Neural progenitor cell (in vitro differentiated cells): ENCODE results near the gene STAT3. TPM values are rescaled to one million over a fixed set of nuclear protein-coding genes. Genes with fewer than 3 reads are reported as not detected.

Source experiments
- DNase-seq: peaks from one replicate; pipeline ENCODE4 v3.0.0-alpha.2; 2016; ENCODE audit warnings: low spot score
- H2AFZ ChIP-seq: fragments of 200-600 bp; sonication (generic); replicated peaks from 2 replicates; pipeline ENCODE4 v1.6.1; 2016; ENCODE audit warnings: antibody characterized with exemption
- H3F3A ChIP-seq: fragments of 200-600 bp; sonication (generic); 2 replicates; pipeline ENCODE4 v1.6.1; 2016; ENCODE audit warnings: antibody characterized with exemption, low read depth
- H3K27ac ChIP-seq: fragments of 200-600 bp; sonication (generic); 2 replicates; pipeline ENCODE4 v1.5.1; 2016; ENCODE audit warnings: mild to moderate bottlenecking
- H3K27me3 ChIP-seq: fragments of 200-600 bp; sonication (generic); 2 replicates; pipeline ENCODE4 v1.6.1; 2016; ENCODE audit warnings: mild to moderate bottlenecking, moderate library complexity
- H3K36me3 ChIP-seq: fragments of 200-600 bp; sonication (generic); 2 replicates; pipeline ENCODE4 v1.5.1; 2016
- H3K4me1 ChIP-seq: fragments of 200-600 bp; sonication (generic); 2 replicates; pipeline ENCODE4 v1.6.1; 2016; ENCODE audit warnings: mixed run types
- H3K4me2 ChIP-seq: fragments of 200-600 bp; sonication (generic); 2 replicates; pipeline ENCODE4 v1.6.1; 2016
- H3K4me3 ChIP-seq: fragments of 200-600 bp; sonication (generic); 2 replicates; pipeline ENCODE4 v1.5.1; 2016
- H3K79me2 ChIP-seq: fragments of 200-600 bp; sonication (generic); 2 replicates; pipeline ENCODE4 v1.6.1; 2016; ENCODE audit warnings: low read depth
- H3K9ac ChIP-seq: fragments of 200-600 bp; sonication (generic); 2 replicates; pipeline ENCODE4 v1.6.1; 2016
- H3K9me3 ChIP-seq: fragments of 200-600 bp; sonication (generic); 2 replicates; pipeline ENCODE4 v1.5.1; 2016; ENCODE audit warnings: low read depth
- H4K20me1 ChIP-seq: fragments of 200-600 bp; sonication (generic); 2 replicates; pipeline ENCODE4 v1.6.1; 2016; ENCODE audit warnings: low read depth
- H3K27ac Mint-ChIP-seq: 3 replicates; pipeline ENCODE4 v1.8.0; 2021; ENCODE audit warnings: mixed read lengths
- H3K27me3 Mint-ChIP-seq: 2 replicates; pipeline ENCODE4 v1.8.0; 2022; ENCODE audit warnings: low read depth, mild to moderate bottlenecking, inconsistent platforms, moderate library complexity, mixed read lengths; ENCODE audit not compliant: insufficient read depth
- H3K36me3 Mint-ChIP-seq: 3 replicates; pipeline ENCODE4 v1.8.0; 2021; ENCODE audit warnings: mixed read lengths
- H3K4me1 Mint-ChIP-seq: 3 replicates; pipeline ENCODE4 v1.8.0; 2021; ENCODE audit warnings: mixed read lengths
- H3K4me3 Mint-ChIP-seq: 3 replicates; pipeline ENCODE4 v1.8.0; 2021; ENCODE audit warnings: mild to moderate bottlenecking, moderate library complexity, mixed read lengths
- H3K9me3 Mint-ChIP-seq: 3 replicates; pipeline ENCODE4 v1.8.0; 2020; ENCODE audit warnings: mixed read lengths
- CTCF ChIP-seq: fragments of 200-600 bp; sonication (generic); IDR thresholded peaks from 2 replicates; pipeline ENCODE4 v1.5.1; 2017; ENCODE audit warnings: antibody characterized with exemption, mild to moderate bottlenecking
- EZH2 ChIP-seq: fragments of 200-600 bp; sonication (generic); IDR thresholded peaks from 2 replicates; pipeline ENCODE4 v1.6.1; 2017; ENCODE audit warnings: antibody characterized with exemption, mild to moderate bottlenecking, moderate library complexity
- EZH2phosphoT487 ChIP-seq: fragments of 200-600 bp; sonication (generic); IDR thresholded peaks from 2 replicates; pipeline ENCODE4 v1.6.1; 2017; ENCODE audit warnings: antibody characterized with exemption
- total RNA-seq: library from RNA; depleted of rRNA; stranded (reverse); fragments of >200 nt; gene quantifications from 2 replicates; pipeline ENCODE4 v1.2.3, GENCODE V29; 2015; ENCODE audit warnings: low replicate concordance

STAT3 gene
- total RNA-seq, 1 donor from 2014 or later: 54.9 TPM

GRCh38 chr17:42313389-42313772, 74.9 kb downstream of the STAT3 start:
- no peaks in the 10 kb centered on the region for H3K9me3 Mint-ChIP-seq
- no peaks in the 10 kb centered on the region for H3K27me3 ChIP-seq
- H3K4me1 ChIP-seq: peaks cover 25% of the 10 kb centered on the region
- no peaks in the 10 kb centered on the region for H3K79me2 ChIP-seq
- H3K27ac Mint-ChIP-seq: no peak overlapping the region
- H3K9ac ChIP-seq: no peak overlapping the region
- H3K4me3 Mint-ChIP-seq: no peak overlapping the region
- no peaks in the 10 kb centered on the region for H4K20me1 ChIP-seq
- peaks cover 36% of the 10 kb centered on the region for H3F3A ChIP-seq
- no peaks in the 10 kb centered on the region for H3K36me3 ChIP-seq
- H3K27ac ChIP-seq: no peak overlapping the region
- H3K4me1 Mint-ChIP-seq: peaks cover 33% of the 10 kb centered on the region
- H3K27me3 Mint-ChIP-seq: no peaks in the 10 kb centered on the region
- H2AFZ ChIP-seq: no peak overlapping the region
- H3K4me2 ChIP-seq: no peak overlapping the region
- H3K36me3 Mint-ChIP-seq: peaks cover 13% of the 10 kb centered on the region
- TF ChIP-seq EZH2phosphoT487 (no peak), CTCF (no peak), EZH2 (no peak)
- H3K4me3 ChIP-seq: no peak overlapping the region
- no peaks in the 10 kb centered on the region for H3K9me3 ChIP-seq
- no peak for DNase-seq

- H3K9ac ChIP-seq: no peak overlapping the region
- H3K4me3 ChIP-seq: peak overlapping the region; percentile 23
- H3K27me3 Mint-ChIP-seq: no peaks in the 10 kb centered on the region
- H3K9me3 ChIP-seq: no peaks in the 10 kb centered on the region
- no peak overlapping the region for H3K27ac ChIP-seq
- peak; percentile 95 for DNase-seq
- no peak overlapping the region for H3K4me3 Mint-ChIP-seq
- H3K36me3 ChIP-seq: no peaks in the 10 kb centered on the region
- H3K4me1 Mint-ChIP-seq: peaks cover 33% of the 10 kb centered on the region
- peaks cover 25% of the 10 kb centered on the region for H3K4me1 ChIP-seq
- no peaks in the 10 kb centered on the region for H3K9me3 Mint-ChIP-seq
- no peaks in the 10 kb centered on the region for H3K79me2 ChIP-seq
- H3F3A ChIP-seq: peaks cover 36% of the 10 kb centered on the region
- no peak overlapping the region for H3K27ac Mint-ChIP-seq
- no peaks in the 10 kb centered on the region for H4K20me1 ChIP-seq
- no peak overlapping the region for H2AFZ ChIP-seq
- peak overlapping the region; percentile 65 for H3K4me2 ChIP-seq
- H3K36me3 Mint-ChIP-seq: peaks cover 13% of the 10 kb centered on the region
- H3K27me3 ChIP-seq: no peaks in the 10 kb centered on the region
- no peak for TF ChIP-seq EZH2
- TF ChIP-seq CTCF: peak; percentile 69
Measured at GRCh38 chr17:42312285-42313130, 75.7 kb downstream of the STAT3 start.

GRCh38 chr17:42312035-42312284, 76.3 kb downstream of the STAT3 start:
- Mint-ChIP-seq H3K27me3 (no peaks in the 10 kb centered on the region), H3K36me3 (peaks cover 10% of the 10 kb centered on the region), H3K9me3 (no peaks in the 10 kb centered on the region), H3K4me3 (peak overlapping the region; percentile 39), H3K4me1 (peaks cover 33% of the 10 kb centered on the region), H3K27ac (no peak overlapping the region)
- no peaks in the 10 kb centered on the region for H4K20me1 ChIP-seq
- H3K4me2 ChIP-seq: peak overlapping the region; percentile 65
- peaks cover 25% of the 10 kb centered on the region for H3K4me1 ChIP-seq
- H3K27ac ChIP-seq: no peak overlapping the region
- DNase-seq: no peak
- no peaks in the 10 kb centered on the region for H3K27me3 ChIP-seq
- H3K36me3 ChIP-seq: no peaks in the 10 kb centered on the region
- peaks cover 36% of the 10 kb centered on the region for H3F3A ChIP-seq
- H3K79me2 ChIP-seq: no peaks in the 10 kb centered on the region
- H3K4me3 ChIP-seq: no peak overlapping the region
- H3K9ac ChIP-seq: no peak overlapping the region
- TF ChIP-seq EZH2 (no peak), EZH2phosphoT487 (no peak), CTCF (no peak)
- no peaks in the 10 kb centered on the region for H3K9me3 ChIP-seq
- no peak overlapping the region for H2AFZ ChIP-seq
